C4-2B (cell line): ENCODE measurements around the gene ATP2A3.

Experiments
- H3K27ac ChIP-seq: fragments of 450-650 bp; 2 replicates; pipeline ENCODE4 v1.5.1; 2017
- ZFX ChIP-seq: fragments of 450-650 bp; IDR thresholded peaks from 2 replicates; pipeline ENCODE4 v1.6.1; 2017
- TF ChIP-seq, protein P1 (sequence below): fragments of 450-650 bp; conservative IDR thresholded peaks from 2 replicates; pipeline ENCODE4 v1.5.1; 2017; ENCODE audit warnings: mild to moderate bottlenecking

Gene ATP2A3

DNA sequence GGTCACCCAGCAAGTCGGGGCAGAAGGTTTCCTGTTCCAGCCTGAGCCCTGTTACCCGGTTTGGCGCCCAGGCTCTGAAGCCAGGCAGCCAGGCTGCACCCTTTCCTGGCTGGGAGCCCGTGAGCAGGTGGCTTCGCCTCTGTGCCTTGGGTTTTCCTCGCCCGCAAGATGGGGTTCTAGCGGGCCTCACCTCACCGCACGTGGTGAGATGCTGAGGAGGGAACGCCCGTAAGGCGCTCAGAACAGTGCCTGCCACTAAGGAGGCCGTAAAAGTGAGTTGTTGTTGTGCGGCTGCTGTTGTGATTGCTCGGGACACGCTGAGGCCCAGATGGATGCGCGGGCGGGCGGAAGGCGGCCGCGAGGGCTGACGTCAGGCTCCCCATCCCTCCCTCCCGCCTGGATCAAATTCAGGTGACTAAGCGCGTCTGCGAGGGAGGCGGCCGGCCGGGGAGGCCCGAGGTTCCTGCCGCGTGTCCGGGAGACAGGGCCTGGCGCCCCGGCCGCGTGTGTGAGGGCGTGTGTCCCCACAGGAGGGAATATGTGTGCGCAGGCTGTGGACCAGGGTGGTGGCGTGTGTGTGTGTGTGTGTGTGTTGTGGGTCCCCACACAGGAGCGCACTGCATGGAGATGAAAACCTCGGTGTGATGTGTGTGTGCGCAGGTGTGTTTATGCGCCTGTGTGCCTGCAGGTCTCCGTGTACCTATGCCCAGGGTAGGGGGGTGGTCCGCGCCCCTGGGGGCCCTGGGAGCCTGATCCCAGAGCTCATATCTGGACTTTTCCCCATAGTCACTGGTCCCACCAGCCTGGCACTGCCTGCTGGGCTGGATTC, 75.7 kb downstream of the ATP2A3 start:
- H3K27ac ChIP-seq, result peak overlapping the region; percentile 90
- peak; percentile 73; the same call in 1 of the 2 replicates for TF ChIP-seq ZFX
- TF ChIP-seq, protein P1, sequence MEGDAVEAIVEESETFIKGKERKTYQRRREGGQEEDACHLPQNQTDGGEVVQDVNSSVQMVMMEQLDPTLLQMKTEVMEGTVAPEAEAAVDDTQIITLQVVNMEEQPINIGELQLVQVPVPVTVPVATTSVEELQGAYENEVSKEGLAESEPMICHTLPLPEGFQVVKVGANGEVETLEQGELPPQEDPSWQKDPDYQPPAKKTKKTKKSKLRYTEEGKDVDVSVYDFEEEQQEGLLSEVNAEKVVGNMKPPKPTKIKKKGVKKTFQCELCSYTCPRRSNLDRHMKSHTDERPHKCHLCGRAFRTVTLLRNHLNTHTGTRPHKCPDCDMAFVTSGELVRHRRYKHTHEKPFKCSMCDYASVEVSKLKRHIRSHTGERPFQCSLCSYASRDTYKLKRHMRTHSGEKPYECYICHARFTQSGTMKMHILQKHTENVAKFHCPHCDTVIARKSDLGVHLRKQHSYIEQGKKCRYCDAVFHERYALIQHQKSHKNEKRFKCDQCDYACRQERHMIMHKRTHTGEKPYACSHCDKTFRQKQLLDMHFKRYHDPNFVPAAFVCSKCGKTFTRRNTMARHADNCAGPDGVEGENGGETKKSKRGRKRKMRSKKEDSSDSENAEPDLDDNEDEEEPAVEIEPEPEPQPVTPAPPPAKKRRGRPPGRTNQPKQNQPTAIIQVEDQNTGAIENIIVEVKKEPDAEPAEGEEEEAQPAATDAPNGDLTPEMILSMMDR, result no peak

DNA sequence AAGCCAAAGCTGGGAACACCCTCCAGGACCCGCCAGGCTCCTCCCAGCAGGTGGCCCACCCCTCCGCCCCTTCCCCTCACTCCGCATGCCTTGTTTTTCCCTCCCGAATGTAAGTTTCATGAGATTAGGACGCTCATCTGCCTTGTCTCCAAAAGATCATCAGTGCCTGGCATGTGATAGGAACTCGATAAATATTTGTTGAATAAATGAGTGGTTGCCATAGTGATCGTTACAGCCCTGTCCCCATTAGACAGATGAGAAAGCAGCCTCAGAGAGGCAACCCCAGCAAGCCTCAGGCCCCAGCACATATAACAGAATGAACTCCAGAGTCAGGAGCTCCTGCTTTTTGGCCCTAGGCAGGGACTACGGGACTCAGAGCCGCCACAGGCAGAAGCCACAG, 76.4 kb downstream of the ATP2A3 start:
- TF ChIP-seq, protein P1, result no peak
- TF ChIP-seq ZFX, result no peak
- peak overlapping the region; percentile 90 for H3K27ac ChIP-seq

DNA sequence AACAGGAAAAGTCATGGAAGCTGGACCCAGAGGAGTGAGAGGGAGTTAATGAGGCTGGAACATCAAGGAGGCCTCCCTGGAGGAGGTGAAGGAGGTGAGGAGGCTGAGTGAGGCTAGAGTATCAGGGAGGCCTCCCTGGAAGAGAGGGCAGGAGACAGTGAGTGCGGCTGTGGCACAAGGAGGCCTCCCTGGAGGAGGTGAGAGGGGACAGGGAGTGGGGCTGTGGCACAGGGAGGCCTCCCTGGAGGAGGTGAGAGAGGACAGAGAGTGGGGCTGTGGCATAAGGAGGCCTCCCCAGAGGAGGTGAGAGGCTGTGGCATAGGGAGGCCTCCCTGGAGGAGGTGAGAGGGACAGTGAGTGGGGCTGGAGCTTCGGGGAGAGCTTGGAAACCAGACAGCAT, 76.8 kb downstream of the ATP2A3 start:
- peak overlapping the region; percentile 90 for H3K27ac ChIP-seq
- TF ChIP-seq, protein P1, result no peak

DNA sequence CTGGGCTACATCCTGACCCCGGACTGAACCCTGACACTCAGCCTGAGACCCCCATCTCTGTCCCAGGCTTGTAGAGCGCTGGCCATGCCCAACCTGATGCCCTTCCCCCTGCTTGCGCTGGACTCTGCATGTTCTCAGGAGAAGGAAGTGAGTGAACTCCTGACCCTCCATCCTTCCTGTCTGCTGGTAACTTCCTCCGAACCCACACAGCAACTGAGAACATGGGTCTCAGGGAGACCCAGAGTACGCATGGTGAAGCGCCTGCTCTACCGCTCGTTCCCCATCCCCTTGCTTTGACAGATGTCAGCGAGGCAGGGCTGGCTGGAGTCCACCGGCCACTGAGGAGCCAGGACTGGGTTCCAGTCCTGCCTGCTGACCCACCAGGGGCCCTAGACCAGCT, 77.5 kb downstream of the ATP2A3 start:
- TF ChIP-seq, protein P1, result no peak
- TF ChIP-seq ZFX, result no peak
- peak overlapping the region; percentile 90 for H3K27ac ChIP-seq

DNA sequence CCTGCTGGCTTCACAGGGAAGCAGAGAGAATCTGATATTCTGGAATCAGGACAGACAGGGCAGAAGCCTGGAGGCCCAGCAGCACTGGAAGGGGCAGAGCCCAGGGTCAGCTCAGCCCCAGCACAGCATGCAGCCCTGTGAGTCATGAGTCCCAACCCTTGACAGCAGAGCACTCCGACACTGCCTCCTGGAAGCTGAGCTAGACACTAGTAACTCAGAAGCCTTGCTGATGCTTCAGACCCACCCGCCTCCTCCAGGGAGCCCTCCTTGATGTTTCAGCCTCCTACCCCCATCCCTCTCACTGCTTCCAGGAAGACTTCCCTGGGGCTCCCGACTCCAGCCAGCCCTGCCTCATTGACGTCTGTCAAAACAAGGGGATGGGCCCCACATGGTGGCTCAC, 78.3 kb downstream of the ATP2A3 start:
- TF ChIP-seq, protein P1, result no peak
- TF ChIP-seq ZFX, result no peak
- H3K27ac ChIP-seq, result peak overlapping the region; percentile 90; the same call in 1 of the 2 replicates

GRCh38 chr17:3885271-3885670, 79.0 kb downstream of the ATP2A3 start:
- H3K27ac ChIP-seq, result no peak overlapping the region; the same call in 1 of the 2 replicates
- TF ChIP-seq, protein P1, result no peak
- no peak for TF ChIP-seq ZFX

GRCh38 chr17:3884188-3884587, 80.0 kb downstream of the ATP2A3 start:
- H3K27ac ChIP-seq, result no peak overlapping the region
- no peak for TF ChIP-seq ZFX
- TF ChIP-seq, protein P1, result no peak
